ENCODE data around the gene BMPR2. TPM values are rescaled to one million over a fixed set of nuclear protein-coding genes. Genes with fewer than 3 reads are reported as not detected.

The BMPR2 gene
- polyA plus RNA-seq, 3 donors = 4.1 to 6.4 (median 4.8) TPM

- whole genome bisulfite sequencing (ENCODE audit: insufficient coverage) = 100% methylated on average over 1 of the region's 6 CpGs
- no peak overlapping the region for H3K9ac ChIP-seq (ENCODE audit: insufficient read depth, low read length, poor library complexity, severe bottlenecking)
Measured at GRCh38 chr2:202429164-202429980, 53.2 kb downstream of the BMPR2 start.

GRCh38 chr2:202432776-202433175 is 56.6 kb downstream of the BMPR2 start:
- peaks cover 3 to 4% of the 10 kb centered on the region in 2 donors for H3K4me1 ChIP-seq (ENCODE audit: control insufficient read depth in 1 of 2, insufficient read depth in 2 of 2, low read length in 2 of 2)
- Mint-ChIP-seq H3K4me1 (peaks cover 5% of the 10 kb centered on the region), H3K27ac (no peak overlapping the region), H3K9me3 (peaks cover 10 to 22% (median 16%) of the 10 kb centered on the region in 7 donors), H3K36me3 (peaks cover 7% of the 10 kb centered on the region in 2 donors), H3K27me3 (ENCODE audit: low read depth in 3 of 3) (peaks cover 0 to 10% (median 3%) of the 10 kb centered on the region in 3 donors), H3K4me3 (no peak overlapping the region)
- intact Hi-C loops (cut with micrococcal nuclease) = no loop called here
- DNase-seq = no peak
- no peak overlapping the region for H3K4me3 ChIP-seq (replicated peaks in 1 of 3; ENCODE audit: low read depth in 2 of 3, low read length in 3 of 3)
- H3K27me3 ChIP-seq (ENCODE audit: control insufficient read depth in 2 of 2, insufficient read depth in 2 of 2, low read length in 2 of 2) = no peaks in the 10 kb centered on the region
- H3K79me2 ChIP-seq (ENCODE audit: insufficient read depth, low read length) = no peaks in the 10 kb centered on the region
- H3K9me3 ChIP-seq (replicated peaks in 1 of 2; ENCODE audit: control insufficient read depth in 1 of 2, insufficient read depth in 1 of 2, low read length in 2 of 2) = peaks cover 12 to 15% of the 10 kb centered on the region in 2 donors
- no peak overlapping the region for H3K4me2 ChIP-seq (replicated peaks; ENCODE audit: extremely low read depth, low read length, poor library complexity, severe bottlenecking)
- no peak overlapping the region for H3K27ac ChIP-seq (ENCODE audit: low read depth in 1 of 2, low read length in 2 of 2)
- no peaks in the 10 kb centered on the region for H3K36me3 ChIP-seq (replicated peaks in 1 of 2; ENCODE audit: control insufficient read depth in 1 of 2, insufficient read depth in 2 of 2, low read length in 2 of 2)
- no peak for TF ChIP-seq CTCF (IDR thresholded peaks at IDR 0.05)
- no peak overlapping the region for H3K9ac ChIP-seq (ENCODE audit: insufficient read depth, low read length, poor library complexity, severe bottlenecking)
- no CpG with 5 or more reads among the region's 2 CpGs for WGBS (ENCODE audit: insufficient coverage)
- peaks cover 23% of the 10 kb centered on the region for H4K20me1 ChIP-seq (ENCODE audit: insufficient read depth, low read length)
- no peak overlapping the region for H2AFZ ChIP-seq (ENCODE audit: insufficient read depth, low read depth, low read length, poor library complexity, severe bottlenecking)

More at GRCh38 chr2:202429164-202429980, 53.2 kb downstream of the BMPR2 start:
- no peaks in the 10 kb centered on the region for H3K4me1 Mint-ChIP-seq
- Histone ChIP-seq H3K4me1 (ENCODE audit: control insufficient read depth in 1 of 2, insufficient read depth in 2 of 2, low read length in 2 of 2) (no peaks in the 10 kb centered on the region), H3K4me3 (replicated peaks in 1 of 3; ENCODE audit: low read depth in 2 of 3, low read length in 3 of 3) (no peak overlapping the region), H3K9me3 (replicated peaks in 1 of 2; ENCODE audit: control insufficient read depth in 1 of 2, insufficient read depth in 1 of 2, low read length in 2 of 2) (peaks cover 12 to 15% of the 10 kb centered on the region in 2 donors), H3K79me2 (ENCODE audit: insufficient read depth, low read length) (no peaks in the 10 kb centered on the region), H4K20me1 (ENCODE audit: insufficient read depth, low read length) (peaks cover 27% of the 10 kb centered on the region), H2AFZ (ENCODE audit: insufficient read depth, low read depth, low read length, poor library complexity, severe bottlenecking) (no peak overlapping the region), H3K27ac (ENCODE audit: low read depth in 1 of 2, low read length in 2 of 2) (no peak overlapping the region), H3K36me3 (replicated peaks in 1 of 2; ENCODE audit: control insufficient read depth in 1 of 2, insufficient read depth in 2 of 2, low read length in 2 of 2) (no peaks in the 10 kb centered on the region), H3K4me2 (replicated peaks; ENCODE audit: extremely low read depth, low read length, poor library complexity, severe bottlenecking) (no peak overlapping the region), H3K27me3 (ENCODE audit: control insufficient read depth in 2 of 2, insufficient read depth in 2 of 2, low read length in 2 of 2) (no peaks in the 10 kb centered on the region)
- H3K36me3 Mint-ChIP-seq = peaks cover 9 to 11% of the 10 kb centered on the region in 2 donors
- TF ChIP-seq CTCF (IDR thresholded peaks at IDR 0.05) = no peak
- no peak overlapping the region for H3K4me3 Mint-ChIP-seq
- no peak for DNase-seq
- H3K27ac Mint-ChIP-seq = no peak overlapping the region
- H3K27me3 Mint-ChIP-seq (ENCODE audit: low read depth in 3 of 3) = peaks cover 3 to 19% (median 6%) of the 10 kb centered on the region in 3 donors
- peaks cover 11 to 25% (median 19%) of the 10 kb centered on the region in 7 donors for H3K9me3 Mint-ChIP-seq
- intact Hi-C loops (cut with micrococcal nuclease) = no loop called here

Measured in CD14-positive monocyte (primary cell).